Transverse colon (tissue), 4 donors: Measurements from ENCODE around the gene PIK3R5. TPM values are rescaled to one million over a fixed set of nuclear protein-coding genes. Genes with fewer than 3 reads are reported as not detected.
"Not testable (repeated sequence)": the region's sequence is repeated elsewhere in the genome, so short reads cannot be mapped to it uniquely, and the experiment has no call there.

ENCODE experiments used
- DNase-seq: peaks from one replicate; pipeline ENCODE4 v3.0.0-alpha.2; 2019
- H3K27ac ChIP-seq, 4 donors: fragments of 200-600 bp; sonication (generic); 2 replicates each; pipeline ENCODE4 v1.5.1; 2016 to 2018; ENCODE audit warnings: inconsistent platforms in 4 of 4
- H3K27me3 ChIP-seq: fragments of 200-600 bp; sonication (generic); 2 replicates; pipeline ENCODE4 v1.5.1; 2017; ENCODE audit warnings: inconsistent platforms
- H3K36me3 ChIP-seq, 4 donors: fragments of 200-600 bp; sonication (generic); 2 replicates each; pipeline ENCODE4 v1.5.1; 2017 to 2019; ENCODE audit warnings: inconsistent platforms in 4 of 4
- H3K4me1 ChIP-seq, 4 donors: fragments of 200-600 bp; sonication (generic); 2 replicates each; pipeline ENCODE4 v1.5.1; 2017 to 2020; ENCODE audit warnings: inconsistent platforms in 4 of 4
- H3K4me3 ChIP-seq, 4 donors: fragments of 200-600 bp; sonication (generic); 1 replicate in 1 of 4; 2 replicates in 3 of 4; pipeline versions ENCODE4 v1.5.1 to v1.6.1; 2017 to 2019; ENCODE audit warnings: inconsistent platforms in 4 of 4
- H3K9me3 ChIP-seq, 2 donors: fragments of 200-600 bp; sonication (generic); 2 replicates each; pipeline ENCODE4 v1.5.1; 2017 to 2019; ENCODE audit warnings: inconsistent platforms in 2 of 2
- EP300 ChIP-seq: sonication (generic); formaldehyde crosslinking; IDR thresholded peaks from one replicate; pipeline ENCODE4 v1.6.1; 2017; ENCODE audit warnings: antibody characterized with exemption, low read depth
- POLR2A ChIP-seq: fragments of 450-650 bp; IDR thresholded peaks from one replicate; pipeline ENCODE4 v1.6.1; 2016; ENCODE audit warnings: antibody characterized with exemption, mild to moderate bottlenecking, moderate library complexity
- POLR2AphosphoS5 ChIP-seq, 3 donors: sonication (generic); formaldehyde crosslinking; IDR thresholded peaks; one replicate each; pipeline ENCODE4 v1.6.1; 2016; ENCODE audit warnings: antibody characterized with exemption in 3 of 3
- WGBS, 2 donors: methylation state at CpG; one replicate each; pipeline ENCODE4 v1.1.5; 2018; ENCODE audit warnings: low coverage in 1 of 2; 5-methylcytosine and 5-hydroxymethylcytosine counted together
- in situ Hi-C, 4 donors: fragments of 200-750 bp; cut with MboI; loops; one replicate each; pipeline versions ENCODE4 v1.15.0 to v1.15.1; 2017; ENCODE audit warnings: low sequenced_read_pairs in 3 of 4, low pct_ligation_motif_present in 1 of 4, low pct_unique_long_range_greater_than_20kb in 1 of 4
- intact Hi-C: fragments of 100-400 bp; cut with DNase I; formaldehyde crosslinking; loops from one replicate; pipeline ENCODE4 v1.15.1; 2023; ENCODE audit warnings: low total_unique reads
- total RNA-seq, 4 donors: library from RNA; depleted of rRNA; stranded (reverse); fragments of >200 nt; gene quantifications; one replicate each; pipeline ENCODE4 v1.1.0, GENCODE V29; 2016
- TF ChIP-seq, protein P1 (sequence below), 5 experiments: fragments of 200-600 bp in 3 of 5; fragments of 450-650 bp in 2 of 5; sonication (generic) in 3 of 5; IDR thresholded peaks; 1 replicate in 2 of 5; 2 replicates in 3 of 5; pipeline ENCODE4 v1.5.1; 2016 to 2017; ENCODE audit warnings: antibody characterized with exemption in 5 of 5, inconsistent platforms in 3 of 5, mild to moderate bottlenecking in 2 of 5, moderate library complexity in 1 of 5

Gene PIK3R5
- total RNA-seq, 4 donors from 2014 or later, result 0.40 to 16.1 (median 10.4) TPM

DNA sequence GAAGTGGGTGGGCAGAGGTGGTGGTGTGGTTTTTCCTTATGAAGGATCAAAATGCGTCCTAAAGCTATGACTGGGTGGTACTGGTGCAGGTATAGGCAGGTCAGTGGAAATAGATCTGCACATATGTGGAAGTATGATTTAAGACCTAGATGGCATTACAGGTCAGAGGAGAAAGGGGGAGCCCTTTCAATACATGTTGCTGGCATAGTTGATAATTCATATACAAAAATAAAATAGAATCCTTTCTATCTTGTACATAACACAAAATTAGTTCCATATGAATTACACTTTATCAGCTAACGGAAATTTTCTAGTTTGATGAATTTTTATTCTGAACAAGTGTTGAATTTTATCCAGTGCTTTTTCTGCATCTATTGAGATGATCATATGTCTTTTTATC lies 20.8 kb upstream of the PIK3R5 start:
- in situ Hi-C loops, result loop anchor here (25.0 kb wide), 2 partner anchors 99 to 551 kb away; no protein-coding TSS in a partner anchor
- 88 to 90% methylated on average over 2 of the region's 2 CpGs for WGBS, 2 donors
- intact Hi-C loops, result no loop called here

DNA sequence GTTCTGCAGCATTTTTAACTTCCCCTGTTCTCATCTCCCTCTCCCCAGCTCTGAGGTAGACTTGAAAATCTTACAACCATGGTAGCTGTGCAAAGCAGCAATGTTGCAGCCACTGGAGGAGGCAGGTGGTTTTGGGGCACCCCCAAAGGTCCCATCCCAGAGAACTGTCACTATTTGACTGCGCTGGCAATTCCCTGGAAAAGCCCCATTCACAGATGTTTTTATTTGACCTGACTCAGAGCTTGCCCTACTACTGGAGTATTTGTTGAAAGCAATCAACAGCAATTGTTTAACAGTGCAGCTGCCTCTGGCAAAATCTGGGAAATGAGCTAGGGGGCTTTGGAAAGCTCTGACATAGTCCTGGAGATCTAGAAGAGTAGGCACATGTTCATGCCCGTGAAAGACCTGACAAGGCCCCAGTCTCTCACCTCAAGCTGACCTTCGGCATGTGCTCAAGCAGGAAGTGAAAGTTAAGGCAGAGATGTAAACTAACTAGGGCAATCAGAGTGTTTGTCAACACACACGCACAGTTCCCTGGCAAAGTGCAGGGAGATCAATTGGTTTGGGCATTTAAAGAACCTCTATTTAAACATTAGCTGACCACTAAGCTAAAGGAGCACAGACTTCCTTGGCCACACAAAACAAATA lies 19.7 kb upstream of the PIK3R5 start:
- in situ Hi-C loops (loop anchor here (25.0 kb wide), 2 partner anchors 98 to 552 kb away; no protein-coding TSS in a partner anchor), intact Hi-C loops (no loop called here)
- TF ChIP-seq, protein P1, sequence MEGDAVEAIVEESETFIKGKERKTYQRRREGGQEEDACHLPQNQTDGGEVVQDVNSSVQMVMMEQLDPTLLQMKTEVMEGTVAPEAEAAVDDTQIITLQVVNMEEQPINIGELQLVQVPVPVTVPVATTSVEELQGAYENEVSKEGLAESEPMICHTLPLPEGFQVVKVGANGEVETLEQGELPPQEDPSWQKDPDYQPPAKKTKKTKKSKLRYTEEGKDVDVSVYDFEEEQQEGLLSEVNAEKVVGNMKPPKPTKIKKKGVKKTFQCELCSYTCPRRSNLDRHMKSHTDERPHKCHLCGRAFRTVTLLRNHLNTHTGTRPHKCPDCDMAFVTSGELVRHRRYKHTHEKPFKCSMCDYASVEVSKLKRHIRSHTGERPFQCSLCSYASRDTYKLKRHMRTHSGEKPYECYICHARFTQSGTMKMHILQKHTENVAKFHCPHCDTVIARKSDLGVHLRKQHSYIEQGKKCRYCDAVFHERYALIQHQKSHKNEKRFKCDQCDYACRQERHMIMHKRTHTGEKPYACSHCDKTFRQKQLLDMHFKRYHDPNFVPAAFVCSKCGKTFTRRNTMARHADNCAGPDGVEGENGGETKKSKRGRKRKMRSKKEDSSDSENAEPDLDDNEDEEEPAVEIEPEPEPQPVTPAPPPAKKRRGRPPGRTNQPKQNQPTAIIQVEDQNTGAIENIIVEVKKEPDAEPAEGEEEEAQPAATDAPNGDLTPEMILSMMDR (IDR thresholded peaks at IDR 0.05), result no peak
- TF ChIP-seq POLR2A, result no peak
- no peak for TF ChIP-seq EP300
- TF ChIP-seq POLR2AphosphoS5 (IDR thresholded peaks at IDR 0.05), result no peak
- H3K36me3 ChIP-seq, result no peaks in the 10 kb centered on the region
- no peak overlapping the region for H3K4me3 ChIP-seq
- no peaks in the 10 kb centered on the region for H3K4me1 ChIP-seq
- WGBS, 2 donors, result 17 to 58% methylated on average over 1 to 4 of the region's 4 CpGs
- no peak overlapping the region for H3K27ac ChIP-seq
- no peak for DNase-seq
- H3K27me3 ChIP-seq, result no peaks in the 10 kb centered on the region
- H3K9me3 ChIP-seq, result no peaks in the 10 kb centered on the region

More for the DNA sequence above, 20.8 kb upstream of the PIK3R5 start:
- TF ChIP-seq POLR2AphosphoS5 (IDR thresholded peaks at IDR 0.05) (no peak), EP300 (no peak), POLR2A (no peak)
- TF ChIP-seq, protein P1 (IDR thresholded peaks at IDR 0.05), result no peak
- no peak overlapping the region for H3K4me3 ChIP-seq
- H3K27me3 ChIP-seq, result no peaks in the 10 kb centered on the region
- no peaks in the 10 kb centered on the region for H3K36me3 ChIP-seq
- no peaks in the 10 kb centered on the region for H3K9me3 ChIP-seq
- no peak overlapping the region for H3K27ac ChIP-seq
- no peaks in the 10 kb centered on the region for H3K4me1 ChIP-seq
- no peak for DNase-seq

DNA sequence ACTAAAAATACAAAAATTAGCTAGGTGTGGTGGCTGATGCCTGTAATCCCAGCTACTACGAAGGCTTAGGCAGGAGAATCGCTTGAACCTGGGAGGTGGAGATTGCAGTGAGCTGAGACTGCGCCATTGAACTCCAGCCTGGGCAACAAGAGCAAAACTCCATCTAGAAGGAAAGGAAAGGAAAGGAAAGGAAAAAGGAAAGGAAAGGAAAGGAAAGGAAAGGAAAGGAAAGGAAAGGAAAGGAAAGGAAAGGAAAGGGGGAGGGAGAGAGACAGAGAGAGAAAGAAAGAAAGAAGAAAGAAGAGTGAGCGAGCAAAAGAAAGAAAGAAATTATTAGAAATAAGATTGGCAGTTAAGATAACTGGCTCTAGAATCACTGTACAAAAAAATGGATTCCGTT lies 18.7 kb upstream of the PIK3R5 start:
- intact Hi-C loops, H3K4me3 ChIP-seq, H3K9me3 ChIP-seq, DNase-seq, H3K27me3 ChIP-seq, H3K36me3 ChIP-seq, H3K27ac ChIP-seq, H3K4me1 ChIP-seq: not testable (repeated sequence)
- WGBS, 2 donors, result 90 to 98% methylated on average over 4 to 5 of the region's 5 CpGs
- in situ Hi-C loops, result loop anchor here (25.0 kb wide), 2 partner anchors 97 to 553 kb away; no protein-coding TSS in a partner anchor

DNA sequence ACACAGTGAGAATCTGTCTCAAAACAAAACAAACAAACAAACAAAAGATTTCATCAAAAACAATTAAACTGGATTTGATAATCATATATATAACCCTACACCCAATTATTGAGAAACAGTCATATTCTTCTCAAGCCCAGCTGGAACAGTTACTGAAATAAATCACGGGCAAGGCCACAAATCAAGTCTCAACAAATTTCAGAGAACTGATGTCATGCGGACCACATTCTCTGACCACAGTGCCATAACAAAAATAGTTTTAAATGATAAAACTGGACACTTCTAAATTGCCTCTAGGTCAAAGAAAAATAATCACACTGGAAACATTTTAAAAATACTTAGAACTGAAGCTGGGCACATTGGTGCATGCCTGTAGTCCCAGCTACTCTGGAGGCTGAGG lies 15.9 kb upstream of the PIK3R5 start:
- Histone ChIP-seq H3K4me1 (no peaks in the 10 kb centered on the region), H3K27ac (no peak overlapping the region), H3K36me3 (no peaks in the 10 kb centered on the region), H3K9me3 (no peaks in the 10 kb centered on the region), H3K27me3 (no peaks in the 10 kb centered on the region), H3K4me3 (no peak overlapping the region)
- intact Hi-C loops, result no loop called here
- TF ChIP-seq, protein P1 (IDR thresholded peaks at IDR 0.05), result no peak
- TF ChIP-seq POLR2AphosphoS5 (IDR thresholded peaks at IDR 0.05) (no peak), POLR2A (no peak)
- in situ Hi-C loops, result loop anchor here (25.0 kb wide), 2 partner anchors 94 to 556 kb away; no protein-coding TSS in a partner anchor
- WGBS, 2 donors, result 83 to 90% methylated on average over 2 of the region's 2 CpGs
- DNase-seq, result no peak

DNA sequence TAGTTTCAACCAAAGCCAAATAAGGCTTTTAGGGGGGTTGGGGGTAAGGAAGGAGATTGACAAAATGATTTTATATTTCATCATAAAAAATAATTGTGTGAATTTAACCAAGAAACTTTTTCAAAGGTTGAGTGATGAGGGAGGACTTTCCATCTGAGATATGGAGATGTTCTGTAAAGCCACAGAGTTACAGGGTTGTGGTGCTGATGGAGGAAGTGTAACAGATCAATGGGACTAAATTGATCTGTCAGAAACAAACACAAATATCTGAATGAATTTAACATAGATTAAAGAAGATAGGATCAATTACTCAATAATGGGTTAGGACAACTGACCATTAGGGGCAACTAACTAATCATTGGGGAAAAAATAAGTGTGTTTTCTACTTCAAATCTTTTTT lies 14.2 kb upstream of the PIK3R5 start:
- in situ Hi-C loops (loop anchor here (25.0 kb wide), 2 partner anchors 92 to 558 kb away; no protein-coding TSS in a partner anchor), intact Hi-C loops (no loop called here)
- Histone ChIP-seq H3K4me3 (no peak overlapping the region), H3K4me1 (no peaks in the 10 kb centered on the region), H3K27me3 (no peaks in the 10 kb centered on the region), H3K27ac (no peak overlapping the region), H3K9me3 (no peaks in the 10 kb centered on the region), H3K36me3 (no peaks in the 10 kb centered on the region)
- TF ChIP-seq POLR2A, result no peak
- TF ChIP-seq POLR2AphosphoS5 (IDR thresholded peaks at IDR 0.05), result no peak
- TF ChIP-seq, protein P1 (IDR thresholded peaks at IDR 0.05), result no peak
- no peak for TF ChIP-seq EP300
- DNase-seq, result no peak
